Mesenchymal stem cell (in vitro differentiated cells and primary cell): ENCODE data around the gene TP53AIP1.
A peak's percentile ranks its signal among the peaks of the same experiment; 100 is the strongest.

Experiments used
- DNase-seq: peaks from one replicate; pipeline ENCODE4 v3.0.0-alpha.2; 2013
- H2AFZ ChIP-seq: one replicate; pipeline ENCODE4 v1.6.1; 2013; ENCODE audit warnings: low read depth, mild to moderate bottlenecking, control low read depth, inconsistent platforms, low read length, moderate library complexity
- H2AK5ac ChIP-seq: 2 replicates; pipeline ENCODE4 v1.6.1; 2013; ENCODE audit warnings: low read length, moderate library complexity, mild to moderate bottlenecking, inconsistent platforms; ENCODE audit not compliant: severe bottlenecking
- H2BK120ac ChIP-seq: one replicate; pipeline ENCODE4 v1.6.1; 2013; ENCODE audit warnings: low read depth, mild to moderate bottlenecking, inconsistent platforms, low read length, moderate library complexity
- H2BK12ac ChIP-seq, 2 experiments: one replicate each; pipeline ENCODE4 v1.6.1; 2013; ENCODE audit warnings: inconsistent platforms in 2 of 2, low read length in 2 of 2, mild to moderate bottlenecking in 2 of 2, moderate library complexity in 2 of 2, control low read depth in 1 of 2
- H2BK15ac ChIP-seq: one replicate; pipeline ENCODE4 v1.6.1; 2013; ENCODE audit warnings: mild to moderate bottlenecking, low read depth, inconsistent platforms; ENCODE audit not compliant: poor library complexity, severe bottlenecking
- H2BK5ac ChIP-seq: 2 replicates; pipeline ENCODE4 v1.6.1; 2013; ENCODE audit warnings: low read depth, mild to moderate bottlenecking, low read length, control low read depth, inconsistent platforms; ENCODE audit not compliant: poor library complexity, severe bottlenecking
- H3K14ac ChIP-seq, 2 experiments: one replicate each; pipeline ENCODE4 v1.6.1; 2013; ENCODE audit warnings: inconsistent platforms in 2 of 2, low read length in 2 of 2, control low read depth in 1 of 2, mild to moderate bottlenecking in 1 of 2, moderate library complexity in 1 of 2
- H3K18ac ChIP-seq, 2 experiments: one replicate each; pipeline ENCODE4 v1.6.1; 2013; ENCODE audit warnings: inconsistent platforms in 2 of 2, low read length in 2 of 2, control low read depth in 1 of 2, low read depth in 1 of 2, mild to moderate bottlenecking in 1 of 2
- H3K23ac ChIP-seq, 2 experiments: one replicate each; pipeline ENCODE4 v1.6.1; 2013; ENCODE audit warnings: inconsistent platforms in 2 of 2, low read length in 2 of 2, mild to moderate bottlenecking in 2 of 2, moderate library complexity in 2 of 2, control low read depth in 1 of 2
- H3K27ac ChIP-seq: 2 replicates; pipeline ENCODE4 v1.5.1; 2013; ENCODE audit warnings: mild to moderate bottlenecking, moderate library complexity, low read length, control low read depth, inconsistent platforms; ENCODE audit not compliant: poor library complexity, severe bottlenecking
- H3K27me3 ChIP-seq, 2 experiments: 2 replicates each; pipeline versions ENCODE4 v1.6.1 to v1.7.0; 2013; ENCODE audit warnings: low read length in 2 of 2, mild to moderate bottlenecking in 2 of 2, moderate library complexity in 2 of 2, control low read depth in 1 of 2, inconsistent platforms in 1 of 2; ENCODE audit not compliant: control insufficient read depth in 1 of 2, insufficient read depth in 1 of 2
- H3K36me3 ChIP-seq, 2 experiments: 2 replicates each; pipeline versions ENCODE4 v1.6.1 to v1.7.0; 2013; ENCODE audit warnings: low read length in 2 of 2, control low read depth in 1 of 2, inconsistent platforms in 1 of 2, low read depth in 1 of 2, mild to moderate bottlenecking in 1 of 2; ENCODE audit not compliant: insufficient read depth in 2 of 2, control insufficient read depth in 1 of 2
- H3K4ac ChIP-seq, 2 experiments: one replicate each; pipeline ENCODE4 v1.6.1; 2013; ENCODE audit warnings: inconsistent platforms in 2 of 2, low read length in 2 of 2, mild to moderate bottlenecking in 2 of 2, moderate library complexity in 2 of 2, control low read depth in 1 of 2, low read depth in 1 of 2
- H3K4me1 ChIP-seq: 2 replicates; pipeline ENCODE4 v1.6.1; 2013; ENCODE audit warnings: low read depth, low read length, control low read depth; ENCODE audit not compliant: control insufficient read depth, insufficient read depth
- H3K4me2 ChIP-seq: 2 replicates; pipeline ENCODE4 v1.6.1; 2013; ENCODE audit warnings: low read length, mild to moderate bottlenecking, inconsistent platforms; ENCODE audit not compliant: poor library complexity, severe bottlenecking
- H3K4me3 ChIP-seq, 2 experiments: 2 replicates each; pipeline versions ENCODE4 v1.5.1 to v1.7.0; 2013; ENCODE audit warnings: low read length in 2 of 2, mild to moderate bottlenecking in 2 of 2, control low read depth in 1 of 2, low read depth in 1 of 2; ENCODE audit not compliant: insufficient read depth in 1 of 2
- H3K79me1 ChIP-seq: replicated peaks from 2 replicates; pipeline ENCODE4 v1.6.1; 2013; ENCODE audit warnings: mild to moderate bottlenecking, control low read depth, low read length, inconsistent platforms; ENCODE audit not compliant: poor library complexity, severe bottlenecking
- H3K9ac ChIP-seq: 2 replicates; pipeline ENCODE4 v1.7.0; 2013; ENCODE audit warnings: mild to moderate bottlenecking, low read length, moderate library complexity
- H3K9me3 ChIP-seq: 2 replicates; pipeline ENCODE4 v1.7.0; 2013; ENCODE audit warnings: mild to moderate bottlenecking, low read length; ENCODE audit not compliant: control insufficient read depth
- H4K8ac ChIP-seq: one replicate; pipeline ENCODE4 v1.6.1; 2013; ENCODE audit warnings: inconsistent platforms, mild to moderate bottlenecking, low read length, moderate library complexity
- H4K91ac ChIP-seq: one replicate; pipeline ENCODE4 v1.6.1; 2013; ENCODE audit warnings: mild to moderate bottlenecking, low read length, inconsistent platforms
- WGBS: methylation state at CpG from one replicate; pipeline ENCODE4 v1.1.7; 2013; ENCODE audit warnings: mixed read lengths; 5-methylcytosine and 5-hydroxymethylcytosine counted together

The TP53AIP1 gene

GRCh38 chr11:128929991-128930390 is 12.7 kb downstream of the TP53AIP1 start:
- Histone ChIP-seq H3K9ac (no peak overlapping the region), H3K4me2 (no peak overlapping the region), H3K9me3 (no peaks in the 10 kb centered on the region), H3K27me3 (peaks cover 55 to 66% of the 10 kb centered on the region in 2 experiments), H4K8ac (no peak overlapping the region), H3K18ac (no peak overlapping the region), H3K4ac (no peak overlapping the region), H4K91ac (no peak overlapping the region), H2BK15ac (no peak overlapping the region), H2AK5ac (no peak overlapping the region), H2AFZ (no peak overlapping the region), H3K4me3 (no peak overlapping the region), H3K23ac (no peak overlapping the region), H3K4me1 (peaks cover 2% of the 10 kb centered on the region), H3K79me1 (no peaks in the 10 kb centered on the region), H2BK120ac (no peak overlapping the region), H3K27ac (no peak overlapping the region), H3K14ac (no peak overlapping the region), H2BK5ac (no peak overlapping the region), H3K36me3 (no peaks in the 10 kb centered on the region), H2BK12ac (no peak overlapping the region)
- DNase-seq = no peak
- 44% methylated on average over 10 of the region's 12 CpGs for WGBS

- H2BK15ac ChIP-seq = no peak overlapping the region
- H3K4me1 ChIP-seq = peaks cover 4% of the 10 kb centered on the region
- DNase-seq = no peak
- no peak overlapping the region for H3K27ac ChIP-seq
- no peak overlapping the region for H2AK5ac ChIP-seq
- H2AFZ ChIP-seq = no peak overlapping the region
- no peaks in the 10 kb centered on the region for H3K36me3 ChIP-seq
- no peak overlapping the region for H3K4me3 ChIP-seq
- no peak overlapping the region for H3K18ac ChIP-seq
- no peak overlapping the region for H4K8ac ChIP-seq
- no peaks in the 10 kb centered on the region for H3K9me3 ChIP-seq
- no peak overlapping the region for H3K4me2 ChIP-seq
- no peak overlapping the region for H4K91ac ChIP-seq
- 62% methylated on average over 5 of the region's 5 CpGs for WGBS
- H3K79me1 ChIP-seq = no peaks in the 10 kb centered on the region
- H3K23ac ChIP-seq = no peak overlapping the region
- no peak overlapping the region for H3K4ac ChIP-seq
- H2BK12ac ChIP-seq = no peak overlapping the region
- H3K14ac ChIP-seq = no peak overlapping the region
- H2BK120ac ChIP-seq = no peak overlapping the region
- no peak overlapping the region for H2BK5ac ChIP-seq
- H3K9ac ChIP-seq = no peak overlapping the region
- H3K27me3 ChIP-seq = peaks cover 57 to 68% of the 10 kb centered on the region in 2 experiments
Observed at GRCh38 chr11:128929468-128929867, 13.2 kb downstream of the TP53AIP1 start.

DNA sequence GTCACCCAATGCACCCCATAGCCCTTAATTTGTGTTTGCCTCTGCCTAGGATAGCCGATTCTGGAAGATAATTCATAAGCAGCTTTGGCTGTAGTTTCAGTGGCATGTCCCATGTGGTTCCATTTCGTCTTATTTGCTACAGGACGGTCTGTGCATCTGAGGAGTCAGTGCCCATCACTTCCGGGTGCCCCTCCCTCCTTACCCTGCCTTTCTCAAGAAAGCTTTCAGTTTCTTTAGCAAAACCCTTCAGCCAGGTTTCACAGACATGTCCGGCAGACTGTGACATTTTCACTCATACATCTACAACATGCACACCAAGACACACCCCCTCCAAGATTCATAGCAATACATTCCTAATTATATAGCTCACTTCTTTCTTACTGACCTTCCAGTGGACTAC is 14.3 kb downstream of the TP53AIP1 start:
- 91% methylated on average over 5 of the region's 5 CpGs for WGBS
- Histone ChIP-seq H2BK12ac (no peak overlapping the region), H2BK15ac (no peak overlapping the region), H3K18ac (no peak overlapping the region), H3K27me3 (peaks cover 57 to 72% of the 10 kb centered on the region in 2 experiments), H2AK5ac (no peak overlapping the region), H3K9ac (no peak overlapping the region), H4K8ac (no peak overlapping the region), H3K14ac (no peak overlapping the region), H3K36me3 (no peaks in the 10 kb centered on the region), H3K9me3 (no peaks in the 10 kb centered on the region), H3K4ac (no peak overlapping the region), H3K23ac (no peak overlapping the region), H2BK5ac (no peak overlapping the region), H2AFZ (no peak overlapping the region), H3K79me1 (no peaks in the 10 kb centered on the region), H4K91ac (no peak overlapping the region), H3K4me2 (no peak overlapping the region), H2BK120ac (no peak overlapping the region), H3K4me1 (peaks cover 4% of the 10 kb centered on the region), H3K4me3 (no peak overlapping the region), H3K27ac (no peak overlapping the region)
- no peak for DNase-seq

- whole genome bisulfite sequencing = 83% methylated on average over 10 of the region's 12 CpGs
- Histone ChIP-seq H3K23ac (no peak overlapping the region), H2BK5ac (no peak overlapping the region), H2BK120ac (no peak overlapping the region), H3K27ac (no peak overlapping the region), H4K8ac (no peak overlapping the region), H2AFZ (no peak overlapping the region), H3K9ac (no peak overlapping the region), H3K4ac (no peak overlapping the region), H2AK5ac (no peak overlapping the region), H2BK15ac (no peak overlapping the region), H3K14ac (peak overlapping the region in 1 of 2 experiments; percentile 6), H3K4me3 (no peak overlapping the region), H3K4me2 (no peak overlapping the region), H3K18ac (no peak overlapping the region), H3K79me1 (no peaks in the 10 kb centered on the region), H2BK12ac (no peak overlapping the region), H3K36me3 (no peaks in the 10 kb centered on the region), H3K27me3 (peaks cover 55 to 68% of the 10 kb centered on the region in 2 experiments), H3K4me1 (peaks cover 4% of the 10 kb centered on the region), H4K91ac (no peak overlapping the region), H3K9me3 (no peaks in the 10 kb centered on the region)
- DNase-seq = no peak
Observed at GRCh38 chr11:128927683-128928336, 14.9 kb downstream of the TP53AIP1 start.
